ENCODE measurements around the gene ADH1A.
"Not testable (repeated sequence)": the region's sequence is repeated elsewhere in the genome, so short reads cannot be mapped to it uniquely, and the experiment has no call there.

ADH1A gene

DNA sequence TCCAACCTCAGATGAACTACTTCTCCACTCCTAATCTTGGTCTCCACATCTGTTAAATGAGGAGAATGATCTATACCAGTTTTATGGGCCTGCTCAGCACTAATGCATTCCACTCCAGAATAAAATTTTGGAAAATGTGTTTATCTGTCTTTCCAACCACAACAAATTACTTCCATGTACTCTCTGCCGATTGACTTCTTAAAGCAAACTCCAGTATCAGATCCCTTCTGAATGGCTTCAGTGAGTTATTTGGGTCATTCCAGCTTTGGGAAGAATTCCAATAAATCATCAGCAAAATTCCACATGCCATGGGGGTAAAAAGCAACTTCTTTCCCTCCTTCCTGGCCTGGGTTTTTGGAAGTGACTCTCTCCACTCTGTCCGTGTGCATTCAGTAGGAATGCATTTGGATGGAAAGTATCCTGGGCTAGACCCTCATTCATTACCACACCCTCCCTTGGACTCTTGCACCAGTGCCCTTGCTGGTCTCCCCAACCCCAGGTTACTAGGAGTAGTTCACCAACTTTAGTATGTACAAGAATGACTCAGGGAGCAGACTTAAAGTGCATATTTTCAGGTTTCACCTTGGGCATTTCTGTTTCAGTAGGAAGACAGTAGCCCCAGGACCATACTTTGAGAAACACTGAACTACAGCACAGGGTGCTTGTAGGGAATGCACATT lies 56.3 kb downstream of the ADH1A start:
- H3K27me3 Mint-ChIP-seq: no peaks in the 10 kb centered on the region
- peaks cover 4% of the 10 kb centered on the region for H3K9me3 Mint-ChIP-seq
- H3K4me1 Mint-ChIP-seq: no peaks in the 10 kb centered on the region
- no peak overlapping the region for H3K27ac Mint-ChIP-seq
- no peaks in the 10 kb centered on the region for H3K36me3 Mint-ChIP-seq
- ATAC-seq: no peak
- H3K4me3 Mint-ChIP-seq: no peak overlapping the region

DNA sequence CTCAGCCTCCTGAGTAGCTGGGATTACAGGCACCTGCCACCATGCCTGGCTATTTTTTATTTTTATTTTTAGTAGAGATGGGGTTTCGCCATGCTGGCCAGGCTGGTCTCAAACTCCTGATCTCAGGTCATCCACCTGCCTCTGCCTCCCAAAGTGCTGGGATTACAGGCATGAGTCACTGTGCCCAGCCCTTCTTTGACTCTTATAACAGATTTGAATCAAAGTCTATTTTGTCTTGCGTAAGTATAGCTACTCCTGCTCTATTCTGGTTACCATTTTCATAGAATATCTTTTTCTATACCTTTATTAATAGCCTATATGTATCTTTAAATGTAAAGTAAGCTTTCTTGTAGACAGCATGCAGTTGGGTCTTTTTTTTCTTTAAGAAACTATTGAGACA lies 57.4 kb downstream of the ADH1A start:
- not testable (repeated sequence) for ATAC-seq, H3K36me3 Mint-ChIP-seq, H3K27me3 Mint-ChIP-seq, H3K4me1 Mint-ChIP-seq, H3K4me3 Mint-ChIP-seq, H3K27ac Mint-ChIP-seq, H3K9me3 Mint-ChIP-seq

GRCh38 chr4:99228706-99229105 lies 62.1 kb downstream of the ADH1A start:
- H3K27me3 Mint-ChIP-seq, H3K27ac Mint-ChIP-seq, H3K36me3 Mint-ChIP-seq, ATAC-seq, H3K9me3 Mint-ChIP-seq, H3K4me1 Mint-ChIP-seq, H3K4me3 Mint-ChIP-seq: not testable (repeated sequence)

DNA sequence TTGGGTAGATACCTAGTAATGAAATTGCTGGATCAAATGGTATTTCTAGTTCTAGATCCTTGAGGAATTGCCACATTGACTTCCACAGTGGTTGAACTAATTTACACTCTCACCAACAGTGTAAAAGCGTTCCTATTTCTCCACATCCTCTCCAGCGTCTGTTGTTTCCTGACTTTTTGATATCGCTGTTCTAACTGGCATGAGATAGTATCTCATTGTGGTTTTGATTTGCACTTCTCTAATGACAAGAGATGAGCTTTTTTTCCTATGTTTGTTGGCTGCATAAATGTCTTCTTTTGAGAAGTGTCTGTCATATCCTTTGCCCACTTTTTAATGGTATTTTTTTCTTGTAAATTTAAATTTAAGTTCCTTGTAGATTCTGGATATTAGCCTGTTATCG lies 63.1 kb downstream of the ADH1A start:
- H3K27ac Mint-ChIP-seq, H3K4me1 Mint-ChIP-seq, H3K4me3 Mint-ChIP-seq, H3K27me3 Mint-ChIP-seq, H3K9me3 Mint-ChIP-seq, ATAC-seq, H3K36me3 Mint-ChIP-seq: not testable (repeated sequence)

Data from stimulated activated memory B cell treated with anti-CD40 and anti-IgM and Interleukin-4, amounts not matched to agents 10 μg/mL and 1 μg/mL and 100 μg/mL, for 72 hours (primary cell).